ENCODE data around the gene ABITRAM.
"Not testable (repeated sequence)": the region's sequence is repeated elsewhere in the genome, so short reads cannot be mapped to it uniquely, and the experiment has no call there.

Gene ABITRAM

GRCh38 chr9:108897324-108898096 is 36.7 kb upstream of the ABITRAM start:
- no peaks in the 10 kb centered on the region for H3K9me3 ChIP-seq (ENCODE audit: severe bottlenecking)
- TF ChIP-seq, protein P1, sequence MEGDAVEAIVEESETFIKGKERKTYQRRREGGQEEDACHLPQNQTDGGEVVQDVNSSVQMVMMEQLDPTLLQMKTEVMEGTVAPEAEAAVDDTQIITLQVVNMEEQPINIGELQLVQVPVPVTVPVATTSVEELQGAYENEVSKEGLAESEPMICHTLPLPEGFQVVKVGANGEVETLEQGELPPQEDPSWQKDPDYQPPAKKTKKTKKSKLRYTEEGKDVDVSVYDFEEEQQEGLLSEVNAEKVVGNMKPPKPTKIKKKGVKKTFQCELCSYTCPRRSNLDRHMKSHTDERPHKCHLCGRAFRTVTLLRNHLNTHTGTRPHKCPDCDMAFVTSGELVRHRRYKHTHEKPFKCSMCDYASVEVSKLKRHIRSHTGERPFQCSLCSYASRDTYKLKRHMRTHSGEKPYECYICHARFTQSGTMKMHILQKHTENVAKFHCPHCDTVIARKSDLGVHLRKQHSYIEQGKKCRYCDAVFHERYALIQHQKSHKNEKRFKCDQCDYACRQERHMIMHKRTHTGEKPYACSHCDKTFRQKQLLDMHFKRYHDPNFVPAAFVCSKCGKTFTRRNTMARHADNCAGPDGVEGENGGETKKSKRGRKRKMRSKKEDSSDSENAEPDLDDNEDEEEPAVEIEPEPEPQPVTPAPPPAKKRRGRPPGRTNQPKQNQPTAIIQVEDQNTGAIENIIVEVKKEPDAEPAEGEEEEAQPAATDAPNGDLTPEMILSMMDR (IDR thresholded peaks at IDR 0.05; ENCODE audit: low read depth, low read length) = no peak
- H3K27ac ChIP-seq = no peak overlapping the region
- no peak overlapping the region for H3K4me3 ChIP-seq (ENCODE audit: low read depth, low read length)
- DNase-seq = no peak
- no peaks in the 10 kb centered on the region for H3K27me3 ChIP-seq (ENCODE audit: insufficient read depth, low read depth, severe bottlenecking)
- peaks cover 90% of the 10 kb centered on the region for H3K36me3 ChIP-seq

- H3K4me3 ChIP-seq (ENCODE audit: low read depth, low read length); DNase-seq; H3K27ac ChIP-seq; H3K27me3 ChIP-seq (ENCODE audit: insufficient read depth, low read depth, severe bottlenecking); H3K9me3 ChIP-seq (ENCODE audit: severe bottlenecking): not testable (repeated sequence)
- peaks cover 86% of the 10 kb centered on the region for H3K36me3 ChIP-seq
Observed at GRCh38 chr9:108899023-108899695, 35.0 kb upstream of the ABITRAM start.

- H3K4me3 ChIP-seq (ENCODE audit: low read depth, low read length) = no peak overlapping the region
Observed at GRCh38 chr9:108900176-108900575, 34.0 kb upstream of the ABITRAM start.

GRCh38 chr9:108903420-108904103 is 30.6 kb upstream of the ABITRAM start:
- Histone ChIP-seq H3K27me3 (ENCODE audit: insufficient read depth, low read depth, severe bottlenecking) (no peaks in the 10 kb centered on the region), H3K9me3 (ENCODE audit: severe bottlenecking) (no peaks in the 10 kb centered on the region), H3K36me3 (peaks cover 86% of the 10 kb centered on the region), H3K27ac (no peak overlapping the region), H3K4me3 (ENCODE audit: low read depth, low read length) (no peak overlapping the region)
- TF ChIP-seq, protein P1 (IDR thresholded peaks at IDR 0.05; ENCODE audit: low read depth, low read length) = no peak
- DNase-seq = no peak

More at GRCh38 chr9:108900176-108900575, 34.0 kb upstream of the ABITRAM start:
- Histone ChIP-seq H3K27ac (no peak overlapping the region; the same call in 1 of the 2 replicates), H3K27me3 (ENCODE audit: insufficient read depth, low read depth, severe bottlenecking) (no peaks in the 10 kb centered on the region), H3K36me3 (peaks cover 85% of the 10 kb centered on the region), H3K9me3 (ENCODE audit: severe bottlenecking) (no peaks in the 10 kb centered on the region)
- TF ChIP-seq, protein P1 (IDR thresholded peaks at IDR 0.05; ENCODE audit: low read depth, low read length) = no peak
- no peak for DNase-seq

- H3K27ac ChIP-seq = no peak overlapping the region
- no peak overlapping the region for H3K4me3 ChIP-seq (ENCODE audit: low read depth, low read length)
- TF ChIP-seq, protein P1 (IDR thresholded peaks at IDR 0.05; ENCODE audit: low read depth, low read length) = no peak
- DNase-seq = no peak
- no peaks in the 10 kb centered on the region for H3K27me3 ChIP-seq (ENCODE audit: insufficient read depth, low read depth, severe bottlenecking)
- H3K36me3 ChIP-seq = peaks cover 85% of the 10 kb centered on the region
- no peaks in the 10 kb centered on the region for H3K9me3 ChIP-seq (ENCODE audit: severe bottlenecking)
Observed at GRCh38 chr9:108904161-108904560, 30.0 kb upstream of the ABITRAM start.

DNA sequence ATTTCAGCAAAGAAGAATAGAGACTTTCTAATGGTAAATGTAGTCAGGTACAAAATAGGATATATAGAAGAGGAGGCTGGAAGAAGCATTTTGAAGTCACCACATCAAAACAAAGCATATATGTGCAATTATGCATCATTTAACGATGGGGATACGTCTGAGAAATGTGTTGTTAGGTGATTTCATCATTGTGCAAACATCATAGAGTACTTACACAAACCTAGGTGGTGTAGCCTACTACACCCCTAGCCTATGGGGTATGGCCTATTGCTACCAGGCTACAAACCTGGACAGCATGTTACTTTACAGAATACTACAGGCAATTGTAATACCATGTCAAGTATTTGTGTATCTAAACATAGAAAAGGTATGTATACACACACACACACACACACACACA is 28.7 kb upstream of the ABITRAM start:
- H3K4me3 ChIP-seq (ENCODE audit: low read depth, low read length) = no peak overlapping the region
- H3K27ac ChIP-seq = no peak overlapping the region
- H3K27me3 ChIP-seq (ENCODE audit: insufficient read depth, low read depth, severe bottlenecking) = no peaks in the 10 kb centered on the region
- no peak for DNase-seq
- H3K9me3 ChIP-seq (ENCODE audit: severe bottlenecking) = no peaks in the 10 kb centered on the region
- peaks cover 87% of the 10 kb centered on the region for H3K36me3 ChIP-seq
- TF ChIP-seq, protein P1 (IDR thresholded peaks at IDR 0.05; ENCODE audit: low read depth, low read length) = no peak

All from WERI-Rb-1 (cell line).